ENCODE results near the gene DENND4B. TPM values are rescaled to one million over a fixed set of nuclear protein-coding genes. Genes with fewer than 3 reads are reported as not detected.

The DENND4B gene
- total RNA-seq, 1 experiment from 2014 or later, result 66.6 TPM

DNA sequence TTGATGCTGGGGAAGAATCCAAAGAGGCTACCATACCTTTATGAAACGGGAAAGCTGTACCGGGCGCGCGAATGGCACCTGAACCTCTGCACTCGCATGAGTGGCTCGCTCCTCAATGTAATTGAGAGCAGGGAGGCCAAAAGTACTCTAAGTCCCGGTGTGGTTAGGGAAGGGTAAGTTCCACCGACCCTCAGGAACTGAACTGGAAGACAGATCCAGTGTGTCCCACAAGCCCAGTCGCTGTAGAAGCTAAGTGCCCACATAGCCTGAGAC lies 24.8 kb downstream of the DENND4B start:
- intact Hi-C loops (cut with micrococcal nuclease; ENCODE audit: unreplicated experiment), result loop anchor here (2.0 to 5.0 kb wide), 2 partner anchors 65 to 99 kb away; partner anchors contain the start of gene RAB13
- Histone ChIP-seq H3K27ac (ENCODE audit: low read depth, low read length, poor library complexity, severe bottlenecking) (peak overlapping the region; percentile 77), H3K9me3 (ENCODE audit: low read depth, low read length, poor library complexity, severe bottlenecking) (no peaks in the 10 kb centered on the region), H3K36me3 (ENCODE audit: insufficient read depth, low read length, poor library complexity, severe bottlenecking) (no peaks in the 10 kb centered on the region), H3K4me1 (ENCODE audit: insufficient read depth, low read length, poor library complexity, severe bottlenecking) (peaks cover 27% of the 10 kb centered on the region), H3K27me3 (replicated peaks; ENCODE audit: insufficient read depth, low read depth, low read length, poor library complexity) (no peaks in the 10 kb centered on the region), H3K4me3 (ENCODE audit: low read depth, low read length, poor library complexity, severe bottlenecking) (peak overlapping the region; percentile 75)
- ChIA-PET POLR2A (ENCODE audit: low non-redundant PET) (no interaction called here), CTCF (interaction anchor here (0.9 kb wide), 1 partner anchor 25 kb away, joined by 5 read pairs; the partner anchor contains the start of gene DENND4B)
- DNase-seq (ENCODE audit: low spot score), result no peak
- TF ChIP-seq, protein P1, sequence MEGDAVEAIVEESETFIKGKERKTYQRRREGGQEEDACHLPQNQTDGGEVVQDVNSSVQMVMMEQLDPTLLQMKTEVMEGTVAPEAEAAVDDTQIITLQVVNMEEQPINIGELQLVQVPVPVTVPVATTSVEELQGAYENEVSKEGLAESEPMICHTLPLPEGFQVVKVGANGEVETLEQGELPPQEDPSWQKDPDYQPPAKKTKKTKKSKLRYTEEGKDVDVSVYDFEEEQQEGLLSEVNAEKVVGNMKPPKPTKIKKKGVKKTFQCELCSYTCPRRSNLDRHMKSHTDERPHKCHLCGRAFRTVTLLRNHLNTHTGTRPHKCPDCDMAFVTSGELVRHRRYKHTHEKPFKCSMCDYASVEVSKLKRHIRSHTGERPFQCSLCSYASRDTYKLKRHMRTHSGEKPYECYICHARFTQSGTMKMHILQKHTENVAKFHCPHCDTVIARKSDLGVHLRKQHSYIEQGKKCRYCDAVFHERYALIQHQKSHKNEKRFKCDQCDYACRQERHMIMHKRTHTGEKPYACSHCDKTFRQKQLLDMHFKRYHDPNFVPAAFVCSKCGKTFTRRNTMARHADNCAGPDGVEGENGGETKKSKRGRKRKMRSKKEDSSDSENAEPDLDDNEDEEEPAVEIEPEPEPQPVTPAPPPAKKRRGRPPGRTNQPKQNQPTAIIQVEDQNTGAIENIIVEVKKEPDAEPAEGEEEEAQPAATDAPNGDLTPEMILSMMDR (conservative IDR thresholded peaks at IDR 0.05; ENCODE audit: low read depth, low read length), result no peak
- TF ChIP-seq EZH2 (IDR thresholded peaks at IDR 0.05; ENCODE audit: borderline replicate concordance, low read depth, low read length, poor library complexity, severe bottlenecking), result no peak
- BruUV-seq (replicated peaks), result TSS peak; percentile 41

DNA sequence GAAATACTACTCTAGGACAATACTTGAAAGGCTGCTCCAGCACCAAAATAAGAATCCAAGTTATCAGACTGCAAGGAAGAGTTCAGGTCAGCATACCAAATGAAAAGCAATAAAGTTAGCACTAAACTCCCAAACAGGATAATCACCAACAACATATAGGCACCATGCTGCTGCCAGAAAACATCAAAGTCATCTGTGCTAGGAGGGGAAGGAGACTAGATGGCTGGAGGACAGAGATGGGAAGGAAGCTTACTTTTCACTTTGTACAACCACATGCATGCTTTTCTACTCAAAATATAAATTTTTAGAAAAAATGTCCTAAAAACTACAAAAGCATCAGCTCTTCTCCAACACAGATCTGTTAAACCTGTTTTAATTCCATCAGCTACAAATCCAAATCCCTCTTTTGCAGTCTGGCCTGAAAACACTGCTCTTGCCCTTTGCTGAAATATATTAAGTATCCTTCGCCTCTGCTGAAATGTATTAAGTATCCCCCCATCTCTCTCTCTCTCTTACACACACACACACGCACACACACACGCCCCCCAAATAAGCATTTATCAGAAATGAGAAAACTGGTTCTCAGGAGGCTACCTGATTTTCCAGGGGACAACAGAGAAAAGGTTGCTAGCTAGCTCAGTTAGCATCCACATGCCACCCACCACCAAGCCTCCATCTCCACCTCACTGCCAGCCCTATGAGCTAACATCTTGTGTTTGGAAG lies 25.3 kb downstream of the DENND4B start:
- Histone ChIP-seq H3K27me3 (replicated peaks; ENCODE audit: insufficient read depth, low read depth, low read length, poor library complexity) (no peaks in the 10 kb centered on the region), H3K27ac (ENCODE audit: low read depth, low read length, poor library complexity, severe bottlenecking) (peak overlapping the region; percentile 77), H3K9me3 (ENCODE audit: low read depth, low read length, poor library complexity, severe bottlenecking) (no peaks in the 10 kb centered on the region), H3K36me3 (ENCODE audit: insufficient read depth, low read length, poor library complexity, severe bottlenecking) (peaks cover under 1% of the 10 kb centered on the region), H3K4me1 (ENCODE audit: insufficient read depth, low read length, poor library complexity, severe bottlenecking) (peaks cover 27% of the 10 kb centered on the region), H3K4me3 (ENCODE audit: low read depth, low read length, poor library complexity, severe bottlenecking) (peak overlapping the region; percentile 75)
- no TSS peak for BruUV-seq (replicated peaks)
- POLR2A ChIA-PET (ENCODE audit: low non-redundant PET), result interaction anchor here (0.7 kb wide), 1 partner anchor 17 kb away, joined by 3 read pairs; no protein-coding TSS in a partner anchor
- DNase-seq (ENCODE audit: low spot score), result no peak
- TF ChIP-seq, protein P1 (conservative IDR thresholded peaks at IDR 0.05; ENCODE audit: low read depth, low read length), result no peak
- intact Hi-C loops (cut with micrococcal nuclease; ENCODE audit: unreplicated experiment), result loop anchor here (2.0 to 5.0 kb wide), 2 partner anchors 66 to 99 kb away; partner anchors contain the start of gene RAB13
- CTCF ChIA-PET, result no interaction called here

DNA sequence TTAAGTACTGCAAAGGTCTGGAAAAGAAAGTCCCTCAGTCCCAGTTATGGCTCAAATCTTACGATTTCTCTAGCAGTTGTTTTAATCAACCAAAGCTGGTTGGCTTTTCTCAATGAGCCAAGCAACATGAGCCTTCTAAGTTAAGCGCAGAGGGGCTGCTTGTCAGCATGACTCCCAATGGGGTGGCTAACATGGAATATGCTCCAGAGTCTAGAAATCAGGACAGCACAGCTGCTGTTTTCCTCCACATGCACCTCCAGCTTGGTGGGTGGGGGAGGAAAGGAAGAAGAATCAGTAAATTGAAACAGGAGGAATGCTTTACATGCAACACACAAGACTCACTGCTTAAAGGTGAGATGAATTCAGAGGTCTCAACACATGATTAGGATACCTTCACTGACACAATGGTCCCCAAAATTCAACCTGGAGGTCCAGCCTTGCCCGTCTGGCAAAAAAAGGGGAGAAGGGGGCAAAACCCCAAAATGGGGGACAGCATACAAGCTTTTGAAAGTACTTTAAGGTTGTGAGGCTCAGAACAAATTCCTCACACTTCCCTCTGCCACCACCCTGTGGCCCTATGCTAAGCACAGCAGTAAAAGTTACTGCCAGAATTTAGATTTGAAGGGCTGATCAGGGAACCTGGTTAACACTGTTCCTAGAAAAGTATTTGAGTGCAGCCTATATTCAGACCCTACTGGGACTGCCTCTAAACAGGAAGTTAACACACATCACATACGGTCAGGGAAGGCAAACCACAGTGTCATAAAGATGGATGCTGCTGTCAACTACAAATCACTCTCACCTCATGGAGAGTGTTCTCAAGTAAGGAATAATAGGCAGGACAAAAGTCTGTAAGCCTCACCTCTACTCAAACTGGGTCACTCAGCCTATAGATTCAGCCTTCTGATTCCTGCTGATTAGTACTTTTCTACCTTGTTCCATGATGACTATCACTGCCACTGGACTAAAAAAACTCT lies 26.4 kb downstream of the DENND4B start:
- no peaks in the 10 kb centered on the region for H3K9me3 ChIP-seq (ENCODE audit: low read depth, low read length, poor library complexity, severe bottlenecking)
- H3K27me3 ChIP-seq (replicated peaks; ENCODE audit: insufficient read depth, low read depth, low read length, poor library complexity), result no peaks in the 10 kb centered on the region
- peak overlapping the region; percentile 32 for H3K27ac ChIP-seq (ENCODE audit: low read depth, low read length, poor library complexity, severe bottlenecking)
- peak overlapping the region; percentile 75 for H3K4me3 ChIP-seq (ENCODE audit: low read depth, low read length, poor library complexity, severe bottlenecking)
- peak; percentile 37 for DNase-seq (ENCODE audit: low spot score)
- TF ChIP-seq, protein P1 (conservative IDR thresholded peaks at IDR 0.05; ENCODE audit: low read depth, low read length), result peak; percentile 32; the same call in 1 of the 2 replicates
- TF ChIP-seq EZH2 (IDR thresholded peaks at IDR 0.05; ENCODE audit: borderline replicate concordance, low read depth, low read length, poor library complexity, severe bottlenecking), result no peak
- ChIA-PET CTCF (interaction anchor here (0.6 to 1.0 kb wide), 2 partner anchors 93 to 161 kb away, joined by 3 to 4 read pairs; no protein-coding TSS in a partner anchor), POLR2A (ENCODE audit: low non-redundant PET) (no interaction called here)
- H3K36me3 ChIP-seq (ENCODE audit: insufficient read depth, low read length, poor library complexity, severe bottlenecking), result peaks cover 2% of the 10 kb centered on the region
- no TSS peak for BruUV-seq (replicated peaks)
- H3K4me1 ChIP-seq (ENCODE audit: insufficient read depth, low read length, poor library complexity, severe bottlenecking), result peaks cover 27% of the 10 kb centered on the region
- intact Hi-C loops (cut with micrococcal nuclease; ENCODE audit: unreplicated experiment), result loop anchor here (2.0 to 5.0 kb wide), 2 partner anchors 67 to 98 kb away; partner anchors contain the start of gene RAB13

All from A673 (cell line).